GM19099 (cell line): ENCODE measurements around the gene LRRC8E.

Experiments
- POLR2A ChIP-seq: IDR thresholded peaks from 3 replicates; pipeline ENCODE4 v1.6.1; 2011; ENCODE audit warnings: low read depth; ENCODE audit not compliant: insufficient read length; ENCODE audit errors: extremely low read depth

Gene LRRC8E

GRCh38 chr19:7850000-7850813 is 38.1 kb upstream of the LRRC8E start:
- TF ChIP-seq POLR2A = no peak

- TF ChIP-seq POLR2A = no peak
Observed at GRCh38 chr19:7850945-7851622, 37.2 kb upstream of the LRRC8E start.

- no peak for TF ChIP-seq POLR2A
Observed at GRCh38 chr19:7851623-7852500, 36.4 kb upstream of the LRRC8E start.

- TF ChIP-seq POLR2A = no peak
Observed at GRCh38 chr19:7852851-7853769, 35.2 kb upstream of the LRRC8E start.

- TF ChIP-seq POLR2A = no peak
Observed at GRCh38 chr19:7853770-7854128, 34.6 kb upstream of the LRRC8E start.

- no peak for TF ChIP-seq POLR2A
Observed at GRCh38 chr19:7855426-7856108, 32.7 kb upstream of the LRRC8E start.

GRCh38 chr19:7856109-7856591 is 32.2 kb upstream of the LRRC8E start:
- no peak for TF ChIP-seq POLR2A

- no peak for TF ChIP-seq POLR2A
Observed at GRCh38 chr19:7856679-7857663, 31.3 kb upstream of the LRRC8E start.

- TF ChIP-seq POLR2A = no peak
Observed at GRCh38 chr19:7857727-7858108, 30.6 kb upstream of the LRRC8E start.

GRCh38 chr19:7858109-7858770 is 30.1 kb upstream of the LRRC8E start:
- no peak for TF ChIP-seq POLR2A

GRCh38 chr19:7859831-7860713 is 28.2 kb upstream of the LRRC8E start:
- no peak for TF ChIP-seq POLR2A
